HG03342 (cell line): ENCODE data around the gene PTPN7.

Experiments
- ATAC-seq: cut with Tn5 transposase; IDR thresholded peaks from one replicate; pipeline ENCODE4 v1.9.1; 2021; ENCODE audit warnings: mild to moderate bottlenecking, moderate library complexity; ENCODE audit not compliant: unreplicated experiment

Gene PTPN7

DNA sequence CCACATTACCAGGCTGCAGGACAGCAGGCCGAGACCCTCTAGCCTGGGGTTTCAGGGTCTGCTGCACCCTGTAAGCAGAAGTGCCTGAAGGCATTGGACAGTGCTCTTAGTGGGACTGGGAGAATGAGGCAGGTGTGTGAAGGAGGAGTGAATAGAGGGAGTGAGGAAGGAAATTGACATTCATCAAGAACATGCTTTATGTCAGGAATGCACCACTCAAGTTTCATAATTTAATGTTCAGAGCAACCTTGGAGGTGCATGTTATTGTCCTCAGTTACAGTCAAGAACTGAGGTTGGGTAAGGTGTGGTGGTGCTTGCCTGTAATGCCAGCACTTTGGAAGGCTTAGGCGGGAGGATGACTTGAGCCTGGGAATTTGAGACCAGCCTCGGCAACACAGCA is 49.4 kb downstream of the PTPN7 start:
- no peak for ATAC-seq

DNA sequence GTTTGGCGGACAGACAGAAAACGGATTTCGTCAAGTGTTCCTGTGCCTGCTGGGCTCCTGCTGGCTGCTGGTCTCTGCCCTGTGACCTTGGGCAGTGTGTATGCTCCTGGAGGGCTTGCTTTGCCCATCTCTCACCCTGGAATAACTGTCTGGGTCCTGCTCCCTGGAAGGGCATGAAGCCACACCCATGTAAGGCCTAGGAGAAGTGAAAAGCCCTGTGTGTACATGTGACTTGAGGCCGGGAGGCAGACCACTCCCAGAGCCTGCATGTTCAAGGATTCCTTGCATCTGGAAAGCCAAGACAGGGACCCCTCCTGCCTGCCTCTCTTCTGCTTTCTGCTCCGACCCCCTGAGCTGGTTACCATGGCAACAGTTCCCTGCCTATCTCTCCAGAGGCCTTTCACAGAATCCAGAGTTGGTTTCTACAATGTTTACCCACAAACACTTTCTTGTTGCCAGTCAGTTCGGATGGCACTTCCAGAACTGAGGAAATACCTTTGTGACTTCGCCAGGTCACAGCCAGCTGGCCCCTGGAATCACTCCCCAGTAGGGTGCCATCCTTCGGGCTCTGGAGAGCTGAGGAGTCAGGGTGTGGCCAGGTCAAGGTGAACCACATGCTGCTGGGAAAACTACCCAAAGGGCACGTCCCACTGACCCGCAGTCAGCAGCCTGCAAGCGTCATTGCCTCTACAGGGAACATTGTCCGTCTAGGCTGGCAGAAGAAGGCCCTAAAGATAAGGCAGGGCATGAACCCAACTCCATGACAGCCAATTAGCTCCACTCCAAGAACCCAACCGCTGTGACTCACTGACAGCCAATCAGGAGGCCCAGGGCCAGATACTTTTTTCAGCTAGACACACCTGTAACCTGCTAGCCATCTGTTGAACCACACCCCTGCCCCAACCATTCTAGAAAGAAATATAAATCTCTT is 52.3 kb downstream of the PTPN7 start:
- no peak for ATAC-seq

DNA sequence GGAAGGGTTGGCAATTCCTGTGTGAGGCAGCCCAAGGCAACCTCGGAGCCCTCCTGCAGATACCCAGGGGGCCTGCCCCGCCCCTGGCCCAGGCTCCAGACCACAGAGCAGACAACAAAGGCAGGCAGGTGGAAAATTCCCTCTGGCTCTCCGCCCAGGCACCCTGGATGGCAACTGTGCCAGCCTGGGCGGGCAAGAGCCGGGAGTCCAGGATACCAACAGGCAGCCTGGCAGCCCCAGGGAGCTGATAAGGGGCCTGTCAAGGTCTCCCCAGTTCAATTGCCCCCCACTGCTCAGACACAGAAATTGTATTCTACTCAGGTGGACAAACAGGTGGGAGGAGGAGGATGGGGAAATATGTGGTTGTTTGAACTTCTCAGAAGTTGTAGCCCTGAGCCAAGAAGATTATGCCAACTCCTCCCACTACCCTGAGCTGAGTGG is 53.1 kb downstream of the PTPN7 start:
- no peak for ATAC-seq

- ATAC-seq: no peak
Observed at GRCh38 chr1:202106340-202107254, 53.8 kb downstream of the PTPN7 start.

GRCh38 chr1:202105571-202106339 is 54.6 kb downstream of the PTPN7 start:
- ATAC-seq: no peak

GRCh38 chr1:202104073-202104472 is 56.3 kb downstream of the PTPN7 start:
- ATAC-seq: no peak

DNA sequence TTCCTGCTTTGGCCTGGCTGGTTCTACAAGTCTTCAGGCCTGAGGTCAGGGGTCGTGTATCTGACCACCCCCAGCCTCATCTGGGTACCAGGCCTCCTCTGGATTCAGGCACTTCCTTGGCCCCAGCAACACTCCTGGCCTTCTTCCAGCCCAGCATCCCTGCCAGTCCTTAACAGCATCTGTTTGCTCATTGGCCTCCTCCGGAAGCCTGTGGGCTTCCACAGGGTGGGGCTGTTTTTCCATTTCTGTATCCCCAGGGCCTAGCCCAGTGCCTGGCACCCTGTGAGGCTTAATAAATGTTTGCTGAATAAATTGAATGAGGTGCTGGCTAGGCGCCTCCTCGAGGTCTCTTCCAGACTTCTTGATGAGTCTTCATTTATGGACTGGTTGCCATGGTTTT is 59.2 kb downstream of the PTPN7 start:
- ATAC-seq: no peak
